SU-DHL-6 (cell line): ENCODE data around the gene CERS6.

ENCODE experiments used
- CTCF ChIP-seq: fragments of 200-600 bp; sonication (generic); IDR thresholded peaks from one replicate; pipeline ENCODE4 v1.5.1; 2017; ENCODE audit warnings: antibody characterized with exemption, mild to moderate bottlenecking, low read length, moderate library complexity; ENCODE audit not compliant: insufficient read depth, poor library complexity, severe bottlenecking
- EZH2phosphoT487 ChIP-seq: fragments of 200-600 bp; sonication (generic), shearing (Covaris generic); conservative IDR thresholded peaks from 2 replicates; pipeline ENCODE4 v1.6.1; 2018; ENCODE audit warnings: mild to moderate bottlenecking, antibody characterized with exemption, low read length, moderate library complexity, mixed read lengths

- TF ChIP-seq CTCF (no peak), EZH2phosphoT487 (no peak)
These were observed 87.9 kb downstream of the CERS6 start for GRCh38 chr2:168543935-168544334.
